ENCODE measurements around the gene TNN. TPM values are rescaled to one million over a fixed set of nuclear protein-coding genes. Genes with fewer than 3 reads are reported as not detected.

The TNN gene
- total RNA-seq, 1 donor from 2014 or later = not detected

DNA sequence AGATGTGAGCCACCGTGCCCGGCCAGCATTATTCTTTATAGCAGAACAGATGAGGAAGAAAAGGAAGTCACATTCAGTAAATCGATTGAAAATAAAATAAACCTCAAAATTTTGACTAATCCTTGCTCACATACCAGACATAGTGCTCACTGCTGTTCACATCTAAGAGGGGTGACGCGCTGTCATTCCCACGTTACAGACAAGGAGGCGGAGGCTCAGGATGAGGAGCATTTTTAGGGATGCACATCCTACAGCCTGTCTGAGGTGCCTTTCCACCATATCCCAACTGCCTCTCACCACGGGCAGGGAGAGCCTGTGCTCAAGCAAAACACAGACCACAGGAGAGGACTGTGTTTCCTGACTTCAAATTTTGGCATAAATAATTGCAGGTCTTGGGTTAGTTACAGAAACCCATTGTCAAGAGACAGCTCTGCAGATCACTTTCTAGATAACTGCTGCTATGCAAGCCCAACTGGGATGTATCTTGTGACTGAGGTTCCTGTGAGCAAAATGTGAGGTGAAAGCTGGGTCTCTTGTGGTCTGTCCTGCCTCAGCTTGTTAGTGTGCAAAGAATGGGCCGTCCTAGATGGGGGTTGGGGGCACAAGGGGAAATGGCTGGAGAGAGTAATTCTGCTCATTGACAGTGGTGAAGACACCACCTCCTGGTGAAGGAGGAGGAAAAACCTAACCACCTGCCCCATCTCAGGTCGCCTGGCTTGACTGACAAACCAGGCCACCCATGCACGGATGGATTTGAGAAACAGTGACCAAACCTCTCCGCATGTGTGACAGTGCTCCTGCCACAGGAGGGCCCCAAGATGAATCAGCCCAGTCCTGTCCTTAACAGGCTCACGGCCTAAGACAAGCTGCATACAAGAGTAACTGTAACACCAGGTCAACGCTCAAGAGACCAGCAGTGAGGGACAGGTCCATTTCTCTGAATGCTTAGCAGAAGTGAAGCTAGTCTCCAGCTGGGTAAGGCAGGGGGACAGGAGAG lies 8.2 kb downstream of the TNN start:
- no peaks in the 10 kb centered on the region for H3K9me3 Mint-ChIP-seq
- H3K27ac Mint-ChIP-seq = no peak overlapping the region
- peaks cover 27% of the 10 kb centered on the region for H3K4me1 Mint-ChIP-seq (ENCODE audit: low read depth)
- H3K4me3 Mint-ChIP-seq (ENCODE audit: low read depth) = no peak overlapping the region
- no peaks in the 10 kb centered on the region for H3K27me3 Mint-ChIP-seq (ENCODE audit: low read depth)
- intact Hi-C loops (cut with micrococcal nuclease) = no loop called here
- DNase-seq (ENCODE audit: low spot score) = no peak
- H3K36me3 Mint-ChIP-seq (ENCODE audit: low read depth) = no peaks in the 10 kb centered on the region

GRCh38 chr1:175077356-175078030 lies 9.9 kb downstream of the TNN start:
- intact Hi-C loops (cut with micrococcal nuclease) = no loop called here
- no peak for DNase-seq (ENCODE audit: low spot score)
- no peaks in the 10 kb centered on the region for H3K9me3 Mint-ChIP-seq
- H3K4me1 Mint-ChIP-seq (ENCODE audit: low read depth) = peaks cover 11% of the 10 kb centered on the region
- peaks cover 3% of the 10 kb centered on the region for H3K27me3 Mint-ChIP-seq (ENCODE audit: low read depth)
- no peak overlapping the region for H3K27ac Mint-ChIP-seq
- H3K4me3 Mint-ChIP-seq (ENCODE audit: low read depth) = no peak overlapping the region
- H3K36me3 Mint-ChIP-seq (ENCODE audit: low read depth) = no peaks in the 10 kb centered on the region

GRCh38 chr1:175078629-175079028 lies 11.0 kb downstream of the TNN start:
- Mint-ChIP-seq H3K4me1 (ENCODE audit: low read depth) (peaks cover 8% of the 10 kb centered on the region), H3K27me3 (ENCODE audit: low read depth) (peaks cover 3% of the 10 kb centered on the region), H3K9me3 (no peaks in the 10 kb centered on the region), H3K36me3 (ENCODE audit: low read depth) (no peaks in the 10 kb centered on the region), H3K4me3 (ENCODE audit: low read depth) (no peak overlapping the region), H3K27ac (no peak overlapping the region)
- DNase-seq (ENCODE audit: low spot score) = no peak
- intact Hi-C loops (cut with micrococcal nuclease) = no loop called here

GRCh38 chr1:175079338-175079737 lies 11.7 kb downstream of the TNN start:
- Mint-ChIP-seq H3K9me3 (no peaks in the 10 kb centered on the region), H3K27me3 (ENCODE audit: low read depth) (peaks cover 5% of the 10 kb centered on the region), H3K4me3 (ENCODE audit: low read depth) (no peak overlapping the region), H3K4me1 (ENCODE audit: low read depth) (peaks cover 8% of the 10 kb centered on the region), H3K27ac (no peak overlapping the region), H3K36me3 (ENCODE audit: low read depth) (no peaks in the 10 kb centered on the region)
- intact Hi-C loops (cut with micrococcal nuclease) = no loop called here
- DNase-seq (ENCODE audit: low spot score) = no peak

DNA sequence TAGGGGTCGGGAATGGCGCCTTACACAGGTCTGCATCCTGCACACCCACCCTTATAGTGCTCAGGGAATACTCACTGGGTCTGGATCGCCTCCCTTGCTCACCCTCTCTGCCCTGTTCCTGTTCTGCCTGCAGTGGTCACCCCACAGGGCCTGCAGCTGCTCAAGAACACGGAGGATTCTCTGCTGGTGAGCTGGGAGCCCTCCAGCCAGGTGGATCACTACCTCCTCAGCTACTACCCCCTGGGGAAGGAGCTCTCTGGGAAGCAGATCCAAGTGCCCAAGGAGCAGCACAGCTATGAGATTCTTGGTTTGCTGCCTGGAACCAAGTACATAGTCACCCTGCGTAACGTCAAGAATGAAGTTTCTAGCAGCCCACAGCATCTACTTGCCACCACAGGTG lies 12.4 kb downstream of the TNN start:
- no peaks in the 10 kb centered on the region for H3K36me3 Mint-ChIP-seq (ENCODE audit: low read depth)
- DNase-seq (ENCODE audit: low spot score) = no peak
- peaks cover 5% of the 10 kb centered on the region for H3K27me3 Mint-ChIP-seq (ENCODE audit: low read depth)
- peaks cover 8% of the 10 kb centered on the region for H3K4me1 Mint-ChIP-seq (ENCODE audit: low read depth)
- H3K27ac Mint-ChIP-seq = no peak overlapping the region
- H3K4me3 Mint-ChIP-seq (ENCODE audit: low read depth) = no peak overlapping the region
- intact Hi-C loops (cut with micrococcal nuclease) = no loop called here
- no peaks in the 10 kb centered on the region for H3K9me3 Mint-ChIP-seq

GRCh38 chr1:175081983-175082382 lies 14.3 kb downstream of the TNN start:
- Mint-ChIP-seq H3K27ac (no peak overlapping the region), H3K4me1 (ENCODE audit: low read depth) (no peaks in the 10 kb centered on the region), H3K9me3 (no peaks in the 10 kb centered on the region), H3K4me3 (ENCODE audit: low read depth) (no peak overlapping the region), H3K27me3 (ENCODE audit: low read depth) (peaks cover 10% of the 10 kb centered on the region), H3K36me3 (ENCODE audit: low read depth) (no peaks in the 10 kb centered on the region)
- intact Hi-C loops (cut with micrococcal nuclease) = no loop called here
- no peak for DNase-seq (ENCODE audit: low spot score)

DNA sequence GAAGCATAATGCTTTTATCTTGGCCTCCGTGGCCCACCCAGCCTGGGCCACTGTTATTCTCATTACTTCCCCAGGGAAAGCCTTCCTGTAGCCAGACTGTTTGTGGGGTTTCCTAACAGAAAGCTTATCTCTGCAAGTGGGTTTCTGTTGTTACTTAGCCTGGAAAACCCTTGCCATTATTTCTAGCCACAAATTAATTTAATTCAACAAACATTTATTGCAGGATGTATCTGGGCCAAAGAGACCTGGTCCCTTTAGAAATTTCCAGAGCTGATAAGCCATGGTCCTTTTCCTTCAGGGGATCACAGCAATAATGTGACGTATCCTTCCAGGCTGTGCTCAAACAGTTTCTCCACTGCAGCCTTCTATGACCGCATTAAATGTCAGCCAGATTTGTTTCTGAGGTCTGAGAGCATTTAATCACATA lies 20.9 kb downstream of the TNN start:
- H3K4me1 Mint-ChIP-seq (ENCODE audit: low read depth) = no peaks in the 10 kb centered on the region
- H3K36me3 Mint-ChIP-seq (ENCODE audit: low read depth) = no peaks in the 10 kb centered on the region
- no peaks in the 10 kb centered on the region for H3K9me3 Mint-ChIP-seq
- no peak overlapping the region for H3K4me3 Mint-ChIP-seq (ENCODE audit: low read depth)
- H3K27ac Mint-ChIP-seq = no peak overlapping the region
- intact Hi-C loops (cut with micrococcal nuclease) = no loop called here
- DNase-seq (ENCODE audit: low spot score) = no peak
- H3K27me3 Mint-ChIP-seq (ENCODE audit: low read depth) = peaks cover 16% of the 10 kb centered on the region

DNA sequence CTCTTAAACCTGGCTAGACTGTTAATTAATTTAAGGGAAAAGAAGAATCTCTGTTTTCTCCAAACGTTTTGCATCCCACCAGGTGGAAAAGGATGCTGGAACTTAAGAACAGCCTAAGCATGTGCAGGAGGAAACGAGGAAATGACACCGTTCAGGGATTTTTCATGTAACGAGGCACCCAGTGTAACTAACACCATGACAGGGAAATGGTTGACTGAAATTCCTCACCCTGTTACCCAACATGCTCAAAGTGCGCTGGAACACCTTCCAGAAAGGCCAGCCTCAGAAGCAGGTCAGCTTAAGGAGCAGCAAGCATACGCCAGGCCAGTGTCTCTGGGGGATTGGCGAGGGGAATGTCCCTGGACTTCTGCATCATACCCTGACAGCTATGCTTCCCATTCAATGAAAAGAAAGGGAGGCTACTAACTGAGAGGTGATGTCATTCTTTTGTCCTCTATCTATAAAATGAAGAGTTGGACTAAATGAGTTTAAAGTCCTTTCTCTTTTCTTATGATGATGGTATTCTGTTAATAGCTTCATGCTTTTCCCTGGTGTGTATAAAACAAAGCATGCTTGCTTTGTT lies 21.6 kb downstream of the TNN start:
- H3K9me3 Mint-ChIP-seq = no peaks in the 10 kb centered on the region
- H3K4me3 Mint-ChIP-seq (ENCODE audit: low read depth) = no peak overlapping the region
- H3K27ac Mint-ChIP-seq = no peak overlapping the region
- H3K4me1 Mint-ChIP-seq (ENCODE audit: low read depth) = no peaks in the 10 kb centered on the region
- DNase-seq (ENCODE audit: low spot score) = no peak
- peaks cover 14% of the 10 kb centered on the region for H3K27me3 Mint-ChIP-seq (ENCODE audit: low read depth)
- H3K36me3 Mint-ChIP-seq (ENCODE audit: low read depth) = no peaks in the 10 kb centered on the region
- intact Hi-C loops (cut with micrococcal nuclease) = no loop called here

GRCh38 chr1:175090780-175091179 lies 23.1 kb downstream of the TNN start:
- peaks cover 14% of the 10 kb centered on the region for H3K27me3 Mint-ChIP-seq (ENCODE audit: low read depth)
- H3K4me1 Mint-ChIP-seq (ENCODE audit: low read depth) = no peaks in the 10 kb centered on the region
- no peaks in the 10 kb centered on the region for H3K36me3 Mint-ChIP-seq (ENCODE audit: low read depth)
- no peak for DNase-seq (ENCODE audit: low spot score)
- H3K9me3 Mint-ChIP-seq = no peaks in the 10 kb centered on the region
- H3K27ac Mint-ChIP-seq = no peak overlapping the region
- intact Hi-C loops (cut with micrococcal nuclease) = no loop called here
- H3K4me3 Mint-ChIP-seq (ENCODE audit: low read depth) = no peak overlapping the region

GRCh38 chr1:175094626-175095025 lies 27.0 kb downstream of the TNN start:
- Mint-ChIP-seq H3K9me3 (no peaks in the 10 kb centered on the region), H3K4me3 (ENCODE audit: low read depth) (no peak overlapping the region), H3K27me3 (ENCODE audit: low read depth) (peaks cover 9% of the 10 kb centered on the region), H3K27ac (no peak overlapping the region), H3K36me3 (ENCODE audit: low read depth) (no peaks in the 10 kb centered on the region), H3K4me1 (ENCODE audit: low read depth) (no peaks in the 10 kb centered on the region)
- intact Hi-C loops (cut with micrococcal nuclease) = no loop called here
- no peak for DNase-seq (ENCODE audit: low spot score)

- no peak for DNase-seq (ENCODE audit: low spot score)
- Mint-ChIP-seq H3K27ac (no peak overlapping the region), H3K36me3 (ENCODE audit: low read depth) (no peaks in the 10 kb centered on the region), H3K4me3 (ENCODE audit: low read depth) (no peak overlapping the region), H3K9me3 (no peaks in the 10 kb centered on the region), H3K4me1 (ENCODE audit: low read depth) (no peaks in the 10 kb centered on the region), H3K27me3 (ENCODE audit: low read depth) (peaks cover 9% of the 10 kb centered on the region)
- intact Hi-C loops (cut with micrococcal nuclease) = no loop called here
Measured at GRCh38 chr1:175095069-175095468, 27.4 kb downstream of the TNN start.

DNA sequence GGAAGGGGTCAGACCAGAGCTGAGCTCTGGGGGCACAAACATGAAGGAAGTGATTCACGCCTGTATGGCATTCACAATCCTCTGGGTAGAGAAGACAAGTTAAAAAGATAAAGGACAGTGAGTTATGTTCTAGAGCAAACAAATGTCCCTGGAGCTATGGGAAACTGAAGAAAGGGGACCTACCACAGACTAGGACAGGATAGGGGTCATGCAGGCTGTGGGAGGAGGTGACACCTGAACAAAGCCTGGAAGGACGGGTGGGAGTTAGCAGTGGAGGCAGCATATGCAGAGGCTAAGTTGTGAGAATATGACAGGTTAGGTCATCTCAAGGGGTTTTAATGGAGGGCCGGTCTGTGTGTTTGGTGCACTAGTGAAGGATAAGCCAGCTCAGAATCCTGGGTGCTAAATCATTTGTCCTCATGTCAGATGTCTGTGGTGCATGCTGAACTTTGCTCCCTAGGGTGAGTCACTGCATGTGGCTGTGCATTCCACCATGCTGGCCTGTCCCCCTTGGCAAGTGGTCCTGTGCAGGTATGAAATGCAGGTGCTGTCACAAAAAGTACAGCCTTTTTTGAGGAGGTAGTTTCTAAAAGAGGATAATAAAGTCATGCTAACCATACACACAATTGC lies 28.5 kb downstream of the TNN start:
- peaks cover 9% of the 10 kb centered on the region for H3K27me3 Mint-ChIP-seq (ENCODE audit: low read depth)
- no peak overlapping the region for H3K4me3 Mint-ChIP-seq (ENCODE audit: low read depth)
- H3K9me3 Mint-ChIP-seq = no peaks in the 10 kb centered on the region
- no peaks in the 10 kb centered on the region for H3K36me3 Mint-ChIP-seq (ENCODE audit: low read depth)
- intact Hi-C loops (cut with micrococcal nuclease) = no loop called here
- H3K4me1 Mint-ChIP-seq (ENCODE audit: low read depth) = no peaks in the 10 kb centered on the region
- no peak overlapping the region for H3K27ac Mint-ChIP-seq
- no peak for DNase-seq (ENCODE audit: low spot score)

Measured in activated T-helper 2 cell treated with anti-CD3 and anti-CD28 coated beads, Interferon-gamma antibody, Interleukin-2, Interleukin-4, amounts not matched to agents 10 μg/mL and 5 μg/mL and 100 μg/mL, durations not matched to agents 14 hours and 24 hours and 36 hours (primary cell).